Measurements from ENCODE around the gene SELENBP1.

- TF ChIP-seq POLR2A (IDR thresholded peaks at IDR 0.05; ENCODE audit: low read depth) (no peak), CTCF (IDR thresholded peaks at IDR 0.05) (no peak), EP300 (IDR thresholded peaks at IDR 0.05) (no peak)
Observed at GRCh38 chr1:151401125-151401788, 28.8 kb upstream of the SELENBP1 start.

Data from esophagus muscularis mucosa (tissue), 4 donors.